MM.1S (cell line): ENCODE measurements around the gene C1orf198.

Source experiments
- EZH2 ChIP-seq: fragments of 300-600 bp; sonication (generic); optimal IDR thresholded peaks from 2 replicates; pipeline ENCODE3; 2017; ENCODE audit warnings: low read depth, mild to moderate bottlenecking, antibody characterized with exemption, low read length, mixed read lengths
- EZH2phosphoT487 ChIP-seq: fragments of 300-600 bp; sonication (generic); IDR thresholded peaks from 2 replicates; pipeline ENCODE4 v1.6.1; 2018; ENCODE audit warnings: antibody characterized with exemption, low read length
- TF ChIP-seq, protein P1 (sequence below): fragments of 300-600 bp; sonication (generic); IDR thresholded peaks from 2 replicates; pipeline ENCODE4 v1.5.1; 2016; ENCODE audit warnings: antibody characterized with exemption, low read length, mixed read lengths

GRCh38 chr1:230894664-230895063 is 26.3 kb upstream of the C1orf198 start:
- TF ChIP-seq, protein P1, sequence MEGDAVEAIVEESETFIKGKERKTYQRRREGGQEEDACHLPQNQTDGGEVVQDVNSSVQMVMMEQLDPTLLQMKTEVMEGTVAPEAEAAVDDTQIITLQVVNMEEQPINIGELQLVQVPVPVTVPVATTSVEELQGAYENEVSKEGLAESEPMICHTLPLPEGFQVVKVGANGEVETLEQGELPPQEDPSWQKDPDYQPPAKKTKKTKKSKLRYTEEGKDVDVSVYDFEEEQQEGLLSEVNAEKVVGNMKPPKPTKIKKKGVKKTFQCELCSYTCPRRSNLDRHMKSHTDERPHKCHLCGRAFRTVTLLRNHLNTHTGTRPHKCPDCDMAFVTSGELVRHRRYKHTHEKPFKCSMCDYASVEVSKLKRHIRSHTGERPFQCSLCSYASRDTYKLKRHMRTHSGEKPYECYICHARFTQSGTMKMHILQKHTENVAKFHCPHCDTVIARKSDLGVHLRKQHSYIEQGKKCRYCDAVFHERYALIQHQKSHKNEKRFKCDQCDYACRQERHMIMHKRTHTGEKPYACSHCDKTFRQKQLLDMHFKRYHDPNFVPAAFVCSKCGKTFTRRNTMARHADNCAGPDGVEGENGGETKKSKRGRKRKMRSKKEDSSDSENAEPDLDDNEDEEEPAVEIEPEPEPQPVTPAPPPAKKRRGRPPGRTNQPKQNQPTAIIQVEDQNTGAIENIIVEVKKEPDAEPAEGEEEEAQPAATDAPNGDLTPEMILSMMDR, result no peak
- TF ChIP-seq EZH2 (no peak), EZH2phosphoT487 (no peak)
